A549 (cell line): Measurements from ENCODE around the gene TMEM86B. TPM values are rescaled to one million over a fixed set of nuclear protein-coding genes. Genes with fewer than 3 reads are reported as not detected.

ENCODE experiments used
- ATAC-seq, 2 experiments: fragments of 200-7000 bp in 1 of 2; fragments of >200 bp in 1 of 2; cut with Nextera tagmentation in 1 of 2; cut with Tn5 transposase in 1 of 2; 3 replicates each; pipeline versions ENCODE4 v1.8.0 to v1.9.1; 2018 to 2020; ENCODE audit warnings: mild to moderate bottlenecking in 1 of 2, moderate library complexity in 1 of 2
- CTCF ChIA-PET: fragments of 300-600 bp; sonication (Branson Sonifier 250); formaldehyde crosslinking; extraction: SDS; loops from one replicate; lab custom pipeline; 2021; ENCODE audit warnings: antibody characterized with exemption, inconsistent platforms; lab: Yijun Ruan, JAX
- POLR2A ChIA-PET: fragments of 350-600 bp; formaldehyde crosslinking; extraction: SDS; loops from one replicate; lab custom pipeline; 2021; ENCODE audit warnings: antibody characterized with exemption, inconsistent platforms; lab: Yijun Ruan, JAX
- DNase-seq, 2 experiments: peaks; one replicate each; pipeline versions ENCODE4 v3.0.0 to v3.0.0-alpha.2; 2011 to 2016; ENCODE audit warnings: low read depth in 1 of 2, low spot score in 1 of 2
- FAIRE-seq: peaks from 2 replicates; lab custom pipeline; 2011; peaks lifted over from hg19 to GRCh38; lab: Jason Lieb, UNC
- H3K27ac ChIP-seq, 2 experiments: fragments of >200 bp; sonication (Bioruptor Twin); formaldehyde crosslinking; 3 replicates each; pipeline ENCODE4 v1.5.1; 2016 to 2017
- H3K4me1 ChIP-seq: fragments of >200 bp; sonication (Bioruptor Twin); formaldehyde crosslinking; 3 replicates; pipeline ENCODE4 v1.6.1; 2016
- H3K4me2 ChIP-seq: fragments of >200 bp; sonication (Bioruptor Twin); formaldehyde crosslinking; 3 replicates; pipeline ENCODE4 v1.6.1; 2016
- H3K4me3 ChIP-seq: fragments of >200 bp; sonication (Bioruptor Twin); formaldehyde crosslinking; 3 replicates; pipeline ENCODE4 v1.5.1; 2016
- H3K9me3 ChIP-seq: fragments of >200 bp; sonication (Bioruptor Twin); formaldehyde crosslinking; 3 replicates; pipeline ENCODE4 v1.6.1; 2016
- ATOH8 ChIP-seq: fragments of 250-450 bp; sonication (Bioruptor Pico); IDR thresholded peaks from 2 replicates; pipeline ENCODE4 v1.5.0; 2020; ENCODE audit warnings: low read depth, mild to moderate bottlenecking, moderate library complexity
- BHLHE40 ChIP-seq: IDR thresholded peaks from 2 replicates; pipeline ENCODE4 v1.6.1; 2012; ENCODE audit warnings: low read depth, low read length, inconsistent platforms
- CBX8 ChIP-seq: fragments of 200-600 bp; sonication (generic); IDR thresholded peaks from 2 replicates; pipeline ENCODE4 v1.6.1; 2016
- CTCF ChIP-seq: fragments of >200 bp; sonication (Bioruptor Twin); formaldehyde crosslinking; IDR thresholded peaks from 3 replicates; pipeline ENCODE4 v1.5.1; 2016
- EHMT2 ChIP-seq: fragments of 200-600 bp; sonication (generic); IDR thresholded peaks from 2 replicates; pipeline ENCODE4 v1.6.1; 2016; ENCODE audit warnings: antibody characterized with exemption, low read depth, mild to moderate bottlenecking, moderate library complexity
- EP300 ChIP-seq, 2 experiments: fragments of >200 bp; sonication (Bioruptor Twin); formaldehyde crosslinking; IDR thresholded peaks; 2 replicates in 1 of 2; 3 replicates in 1 of 2; pipeline ENCODE4 v1.6.1; 2016 to 2017
- FOSL2 ChIP-seq, 2 experiments: fragments of 450-650 bp in 1 of 2; fragments of >200 bp in 1 of 2; sonication (Bioruptor Twin) in 1 of 2; formaldehyde crosslinking; IDR thresholded peaks; 2 replicates each; pipeline versions ENCODE4 v1.5.0 to v1.6.1; 2016 to 2020; ENCODE audit warnings: mild to moderate bottlenecking in 1 of 2, moderate library complexity in 1 of 2
- FOXS1 ChIP-seq: fragments of 250-450 bp; sonication (Bioruptor Pico); IDR thresholded peaks from 2 replicates; pipeline ENCODE4 v1.5.0; 2020; ENCODE audit warnings: mild to moderate bottlenecking, moderate library complexity
- GATA3 ChIP-seq: IDR thresholded peaks from 2 replicates; pipeline ENCODE4 v1.6.1; 2012; ENCODE audit warnings: borderline replicate concordance
- HDAC2 ChIP-seq: fragments of 200-600 bp; sonication (generic); IDR thresholded peaks from 2 replicates; pipeline ENCODE4 v1.6.1; 2016
- HEYL ChIP-seq: fragments of 250-450 bp; sonication (Bioruptor Pico); IDR thresholded peaks from 2 replicates; pipeline ENCODE4 v1.8.0; 2021; ENCODE audit warnings: mild to moderate bottlenecking, moderate library complexity
- HMGXB4 ChIP-seq: fragments of 250-450 bp; sonication (Bioruptor Pico); IDR thresholded peaks from 2 replicates; pipeline ENCODE4 v1.5.0; 2021; ENCODE audit warnings: mild to moderate bottlenecking, moderate library complexity, borderline replicate concordance
- JUN ChIP-seq, 2 experiments: fragments of >200 bp; sonication (Bioruptor Twin); formaldehyde crosslinking; IDR thresholded peaks; 2 replicates in 1 of 2; 3 replicates in 1 of 2; pipeline ENCODE4 v1.6.1; 2016 to 2017
- KDM5A ChIP-seq: fragments of 200-600 bp; sonication (generic); IDR thresholded peaks from 2 replicates; pipeline ENCODE4 v1.6.1; 2016; ENCODE audit warnings: antibody characterized with exemption, mild to moderate bottlenecking
- MAX ChIP-seq: IDR thresholded peaks from 2 replicates; pipeline ENCODE4 v1.6.1; 2012
- MYC ChIP-seq: IDR thresholded peaks from 2 replicates; pipeline ENCODE4 v1.6.1; 2012; ENCODE audit warnings: mild to moderate bottlenecking, inconsistent platforms, low read length, improper control_type of control experiment, borderline replicate concordance
- NPAS2 ChIP-seq: fragments of 250-450 bp; sonication (Bioruptor Pico); IDR thresholded peaks from 2 replicates; pipeline ENCODE4 v1.8.0; 2022; ENCODE audit warnings: mild to moderate bottlenecking, moderate library complexity, borderline replicate concordance
- POLR2A ChIP-seq: IDR thresholded peaks from 2 replicates; pipeline ENCODE4 v1.6.1; 2012; ENCODE audit warnings: mild to moderate bottlenecking, low read length
- RAD21 ChIP-seq, 2 experiments: fragments of >200 bp in 1 of 2; sonication (Bioruptor Twin) in 1 of 2; formaldehyde crosslinking in 1 of 2; IDR thresholded peaks in 1 of 2; conservative IDR thresholded peaks in 1 of 2; 2 replicates in 1 of 2; 3 replicates in 1 of 2; pipeline ENCODE4 v1.6.1; 2012 to 2018; ENCODE audit warnings: inconsistent platforms in 1 of 2
- RFX5 ChIP-seq: fragments of 450-650 bp; IDR thresholded peaks from 2 replicates; pipeline ENCODE4 v1.7.1; 2014; ENCODE audit warnings: antibody characterized with exemption, mild to moderate bottlenecking, moderate library complexity
- SMC3 ChIP-seq: fragments of >200 bp; sonication (Bioruptor Twin); formaldehyde crosslinking; IDR thresholded peaks from 3 replicates; pipeline ENCODE4 v1.6.1; 2018; ENCODE audit warnings: inconsistent platforms
- TFCP2L1 ChIP-seq: fragments of 250-450 bp; sonication (Bioruptor Pico); IDR thresholded peaks from 2 replicates; pipeline ENCODE4 v1.5.0; 2021; ENCODE audit warnings: mild to moderate bottlenecking
- TP53 ChIP-seq: fragments of 250-450 bp; sonication (Bioruptor Pico); IDR thresholded peaks from 2 replicates; pipeline ENCODE4 v1.5.0; 2021; ENCODE audit warnings: mild to moderate bottlenecking, moderate library complexity
- ZC3H11A ChIP-seq: fragments of 450-650 bp; IDR thresholded peaks from 2 replicates; pipeline ENCODE4 v1.6.1; 2014; ENCODE audit warnings: antibody characterized with exemption, mild to moderate bottlenecking
- WGBS: methylation state at CpG from one replicate; pipeline ENCODE4 v1.1.6; 2017; ENCODE audit errors: missing lambda C conversion rate; 5-methylcytosine and 5-hydroxymethylcytosine counted together
- polyA plus RNA-seq, 4 experiments: library from polyadenylated mRNA; depleted of rRNA in 3 of 4; stranded (reverse); fragments of >200 nt; fragmentation: RNase III in 1 of 4; extraction: RNeasy Plus Mini Kit Qiagen cat#74134 plus additional on column Dnase treatment in 1 of 4; gene quantifications; 2 replicates in 3 of 4; 3 replicates in 1 of 4; pipeline ENCODE4 v1.2.3, GENCODE V29; 2011 to 2017

The TMEM86B gene
- polyA plus RNA-seq, 2 of the 4 experiments (the other 2 are of a cell fraction) = 1.6 to 3.4 TPM

- 0 out of 2 replicates have a peak, but pooled peaks have one; percentile 19 for TF ChIP-seq EHMT2
- no peak for TF ChIP-seq HEYL
- TF ChIP-seq, all 56 proteins: peak for 34
These were observed 11.9 kb downstream of the TMEM86B start (continued) for GRCh38 chr19:55216461-55217198.

GRCh38 chr19:55213547-55213946 is 15.0 kb downstream of the TMEM86B start:
- DNase-seq (no peak), ATAC-seq (no peak), FAIRE-seq (no peak)
- Histone ChIP-seq H3K4me3 (no peak overlapping the region), H3K9me3 (no peaks in the 10 kb centered on the region), H3K4me2 (no peak overlapping the region), H3K4me1 (peaks cover 39% of the 10 kb centered on the region), H3K27ac (no peak overlapping the region)
- 83% methylated on average over 7 of the region's 7 CpGs for WGBS
- ChIA-PET CTCF (interaction anchor here (0.8 to 1.5 kb wide), 3 partner anchors 46 to 88 kb away, joined by 3 to 6 read pairs (median 3); partner anchors contain the start of gene PPP6R1), POLR2A (interaction anchor here (1.2 kb wide), 1 partner anchor 46 kb away, joined by 3 read pairs; the partner anchor contains the start of gene PPP6R1)
- TF ChIP-seq RFX5 (no peak), BHLHE40 (no peak), EHMT2 (no peak), MAX (no peak), FOSL2 (IDR thresholded peaks at IDR 0.05) (no peak), FOSL2 (CRISPR knock-in tag; IDR thresholded peaks at IDR 0.05) (no peak), HDAC2 (no peak), TFCP2L1 (CRISPR knock-in tag) (no peak), JUN (IDR thresholded peaks at IDR 0.05) (no peak), TP53 (CRISPR knock-in tag) (no peak), CBX8 (no peak), ZC3H11A (no peak), RAD21 (conservative IDR thresholded peaks at IDR 0.05 in 1 of 2, IDR thresholded peaks at IDR 0.05 in 1 of 2) (no peak), NPAS2 (CRISPR knock-in tag) (no peak), GATA3 (no peak), ATOH8 (no peak), KDM5A (no peak), EP300 (IDR thresholded peaks at IDR 0.05) (no peak), POLR2A (no peak)

- Histone ChIP-seq H3K27ac (no peak overlapping the region), H3K4me2 (no peak overlapping the region), H3K4me1 (peaks cover 39% of the 10 kb centered on the region), H3K9me3 (no peaks in the 10 kb centered on the region), H3K4me3 (no peak overlapping the region)
- ATAC-seq (peak in 1 of 2 experiments; percentile 17; a peak in 3 of 6 replicates), FAIRE-seq (no peak), DNase-seq (peak; percentile 73 to 81)
- POLR2A ChIA-PET = no interaction called here
- 48% methylated on average over 3 of the region's 3 CpGs for WGBS
- peak; percentile 43; the same call in 1 of the 2 replicates for TF ChIP-seq GATA3
- TF ChIP-seq CTCF = peak; percentile 36; the same call in 2 of the 3 replicates
- no peak for TF ChIP-seq FOXS1
- TF ChIP-seq HMGXB4 (CRISPR knock-in tag) = no peak
- TF ChIP-seq HEYL = no peak
- TF ChIP-seq RAD21 (conservative IDR thresholded peaks at IDR 0.05 in 1 of 2, IDR thresholded peaks at IDR 0.05 in 1 of 2) = peak; percentile 61 to 83
- peak; percentile 53; the same call in 2 of the 3 replicates for TF ChIP-seq SMC3
- no peak for TF ChIP-seq ZC3H11A
- TF ChIP-seq CBX8 = no peak
- no peak for TF ChIP-seq MYC
- CTCF ChIA-PET = interaction anchor here (0.9 to 1.5 kb wide), 6 partner anchors 8 to 89 kb away, joined by 3 to 6 read pairs (median 3); no protein-coding TSS in a partner anchor
These were observed 16.1 kb downstream of the TMEM86B start for GRCh38 chr19:55212447-55212846.
